Measurements from ENCODE around the gene MAPK8IP2.
"Not testable (repeated sequence)": the region's sequence is repeated elsewhere in the genome, so short reads cannot be mapped to it uniquely, and the experiment has no call there.

Gene MAPK8IP2

DNA sequence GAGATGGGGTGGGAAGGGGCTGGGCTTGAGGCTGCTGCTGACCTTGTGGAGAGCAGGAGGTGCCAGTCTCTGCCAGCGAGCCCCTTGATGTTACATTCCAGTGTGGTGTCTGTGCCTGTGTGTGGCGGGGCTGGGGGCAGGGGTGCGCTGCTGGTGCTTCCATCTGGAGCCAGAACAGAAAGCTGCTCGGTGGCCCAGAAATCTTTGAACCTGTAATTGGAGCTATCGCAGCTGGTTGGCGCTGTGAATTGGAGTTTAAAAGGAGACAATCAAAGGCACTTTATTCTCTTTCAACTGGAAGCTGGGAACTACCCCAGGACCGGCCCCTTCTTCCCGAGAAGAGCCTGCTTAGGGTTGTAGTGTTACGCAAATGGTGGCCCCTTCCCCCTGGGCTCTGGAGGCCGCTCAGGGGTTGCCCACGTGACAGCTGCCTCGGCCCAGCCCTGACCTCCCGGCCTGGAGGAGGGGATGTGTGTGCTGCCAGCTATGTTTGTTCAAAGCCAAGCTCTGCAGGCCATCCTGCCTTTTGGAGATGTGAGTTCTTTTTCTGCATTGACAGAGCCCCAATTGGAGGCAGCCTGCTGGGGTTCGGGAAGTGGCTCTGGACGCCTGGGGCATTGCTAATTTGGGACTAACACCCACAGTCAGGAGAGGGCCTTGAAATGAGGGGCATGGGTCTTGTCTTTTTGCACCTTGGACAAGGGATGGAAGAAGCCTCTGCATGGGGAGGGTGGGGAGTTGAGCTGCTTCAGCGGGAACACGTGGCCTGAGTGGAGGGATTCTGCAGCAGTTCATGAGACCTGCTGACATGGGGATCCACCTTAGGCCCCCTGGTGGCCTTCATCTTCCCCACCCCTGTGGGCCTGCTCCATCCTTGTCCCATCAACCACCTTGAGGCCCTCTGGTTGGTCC, 41.4 kb downstream of the MAPK8IP2 start:
- no peak for DNase-seq

DNA sequence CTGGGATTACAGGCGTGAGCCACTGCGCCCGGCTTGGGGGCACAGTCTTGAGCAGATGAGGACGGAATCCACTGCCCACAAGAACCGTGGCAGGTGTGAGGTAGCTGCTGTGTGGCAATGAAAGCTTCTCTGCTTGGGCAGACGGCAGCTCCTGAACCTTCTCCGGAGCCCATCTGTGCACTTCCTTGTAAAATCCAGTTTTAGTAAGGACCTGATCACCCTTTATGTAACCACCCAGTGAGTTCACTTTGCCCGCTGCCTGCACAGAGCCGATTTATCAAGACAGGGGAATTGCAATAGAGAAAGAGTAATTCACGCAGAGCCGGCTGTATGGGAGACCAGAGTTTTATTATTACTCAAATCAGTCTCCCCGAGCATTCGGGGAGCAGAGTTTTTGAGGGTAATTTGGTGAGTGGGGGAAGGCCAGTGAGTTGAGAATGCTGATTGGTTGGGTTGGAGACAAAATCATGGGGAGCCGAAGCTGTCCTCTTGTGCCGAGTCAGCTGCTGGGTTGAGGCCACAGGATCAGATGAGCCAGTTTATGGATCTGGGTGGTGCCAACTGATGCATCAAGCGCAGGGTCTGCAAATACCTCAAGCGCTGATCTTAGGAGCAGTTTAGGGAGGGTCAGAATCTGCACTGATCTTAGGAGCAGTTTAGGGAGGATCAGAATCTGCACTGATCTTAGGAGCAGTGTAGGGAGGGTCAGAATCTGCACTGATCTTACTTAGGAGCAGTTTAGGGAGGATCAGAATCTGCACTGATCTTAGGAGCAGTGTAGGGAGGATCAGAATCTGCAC, 42.6 kb downstream of the MAPK8IP2 start:
- DNase-seq = not testable (repeated sequence)

DNA sequence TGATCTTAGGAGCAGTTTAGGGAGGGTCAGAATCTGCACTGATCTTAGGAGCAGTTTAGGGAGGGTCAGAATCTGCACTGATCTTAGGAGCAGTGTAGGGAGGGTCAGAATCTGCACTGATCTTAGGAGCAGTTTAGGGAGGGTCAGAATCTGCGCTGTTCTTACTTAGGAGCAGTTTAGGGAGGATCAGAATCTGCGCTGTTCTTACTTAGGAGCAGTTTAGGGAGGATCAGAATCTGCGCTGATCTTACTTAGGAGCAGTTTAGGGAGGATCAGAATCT, 43.2 kb downstream of the MAPK8IP2 start:
- not testable (repeated sequence) for DNase-seq

DNA sequence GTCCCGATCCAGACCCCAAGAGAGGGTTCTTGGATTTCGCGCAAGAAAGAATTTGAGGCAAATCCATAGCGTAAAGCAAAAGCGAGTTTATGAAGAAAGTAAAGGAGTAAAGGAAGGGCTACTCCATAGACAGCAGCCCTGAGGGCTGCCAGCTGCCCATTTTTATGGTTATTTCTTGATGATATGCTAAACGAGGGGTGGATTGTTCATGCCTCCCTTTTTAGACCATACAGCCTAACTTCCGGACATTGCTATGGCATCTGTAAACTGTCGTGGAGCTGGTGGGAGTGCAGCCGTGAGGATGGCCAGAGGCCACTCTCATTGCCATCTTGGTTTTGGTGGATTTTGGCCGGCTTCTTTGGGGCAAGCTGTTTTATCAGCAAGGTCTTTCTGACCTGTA, 52.7 kb downstream of the MAPK8IP2 start:
- DNase-seq = no peak

DNA sequence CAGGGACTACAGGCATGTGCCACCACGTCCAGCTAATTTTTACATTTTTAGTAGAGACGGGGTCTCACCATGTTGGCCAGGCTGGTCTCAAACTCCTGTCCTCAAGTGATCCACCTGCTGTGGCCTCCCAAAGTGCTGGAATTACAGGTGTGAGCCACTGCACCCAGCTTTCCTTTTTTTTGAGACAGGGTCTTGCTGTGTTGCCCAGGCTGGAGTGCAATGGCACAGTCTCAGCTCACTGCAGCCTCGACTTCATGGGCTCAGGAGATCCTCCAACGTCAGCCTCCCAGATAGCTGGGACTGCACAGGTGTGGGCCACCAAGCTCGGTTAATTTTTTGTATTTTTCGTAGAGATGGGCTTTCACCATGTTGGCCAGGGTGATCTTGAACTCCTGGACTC, 54.1 kb downstream of the MAPK8IP2 start:
- DNase-seq = not testable (repeated sequence)

DNA sequence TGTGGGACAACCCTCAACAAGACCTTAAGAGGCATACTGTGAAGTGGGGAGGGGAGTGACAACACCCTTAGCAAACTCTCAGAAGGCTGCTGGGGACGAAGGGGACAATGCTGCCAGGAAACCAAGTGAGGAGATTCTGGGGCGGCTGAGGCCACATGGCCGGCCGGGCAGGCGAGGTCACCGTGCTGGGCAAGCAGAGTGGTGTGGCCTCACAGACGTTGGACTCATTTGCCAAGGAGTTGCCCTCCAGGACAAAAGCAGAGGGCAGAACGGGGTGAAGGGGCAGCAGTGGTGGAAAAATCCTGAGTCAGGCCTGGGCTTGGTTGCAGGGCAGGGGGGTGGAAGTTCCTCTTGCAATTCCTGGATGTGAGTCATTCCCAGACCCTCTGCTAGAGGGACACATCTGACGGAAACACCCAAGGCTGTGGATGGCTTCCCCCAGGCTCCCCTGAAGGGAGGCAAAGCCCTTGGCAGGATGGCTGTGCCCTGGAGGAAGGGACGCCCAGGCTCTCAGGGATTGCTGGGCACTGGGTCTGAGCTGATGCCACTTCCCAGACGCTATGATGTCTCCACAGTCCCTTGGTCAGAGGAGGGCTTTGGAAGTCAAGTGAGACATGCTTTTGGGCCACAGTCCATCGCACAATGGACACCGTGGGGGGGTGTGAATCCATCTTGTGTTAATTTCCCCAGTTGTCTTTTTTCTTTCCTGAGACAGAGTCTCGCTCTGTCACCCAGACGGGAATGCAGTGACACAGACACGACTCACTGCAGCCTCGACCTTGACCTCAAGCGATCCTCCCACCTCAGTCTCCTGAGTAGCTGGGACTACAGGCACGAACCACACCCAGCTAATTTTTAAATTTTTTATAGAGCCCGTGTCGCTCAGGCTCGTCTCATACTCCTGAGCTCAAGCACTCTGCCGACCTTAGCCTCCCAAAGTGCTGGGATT, 55.8 kb downstream of the MAPK8IP2 start:
- DNase-seq = no peak

DNA sequence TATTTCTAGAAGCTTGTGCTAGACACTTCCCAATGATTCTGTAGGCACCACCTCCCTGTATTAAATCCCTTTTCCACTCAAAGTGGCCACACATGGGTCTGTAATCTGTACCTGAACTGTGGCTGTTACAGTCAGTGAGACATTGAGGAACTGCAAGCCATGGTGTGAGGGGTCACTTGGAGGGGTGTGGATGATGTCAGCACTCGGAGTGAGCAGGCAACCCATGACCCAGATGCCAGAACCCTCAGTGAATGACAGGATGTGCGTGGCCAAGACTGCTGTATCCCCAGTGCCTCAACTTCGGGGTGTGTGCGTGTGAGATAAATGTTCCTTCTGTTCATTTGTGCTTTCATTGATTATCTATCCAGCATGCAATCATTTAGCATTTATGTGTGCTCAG, 57.3 kb downstream of the MAPK8IP2 start:
- no peak for DNase-seq

DNA sequence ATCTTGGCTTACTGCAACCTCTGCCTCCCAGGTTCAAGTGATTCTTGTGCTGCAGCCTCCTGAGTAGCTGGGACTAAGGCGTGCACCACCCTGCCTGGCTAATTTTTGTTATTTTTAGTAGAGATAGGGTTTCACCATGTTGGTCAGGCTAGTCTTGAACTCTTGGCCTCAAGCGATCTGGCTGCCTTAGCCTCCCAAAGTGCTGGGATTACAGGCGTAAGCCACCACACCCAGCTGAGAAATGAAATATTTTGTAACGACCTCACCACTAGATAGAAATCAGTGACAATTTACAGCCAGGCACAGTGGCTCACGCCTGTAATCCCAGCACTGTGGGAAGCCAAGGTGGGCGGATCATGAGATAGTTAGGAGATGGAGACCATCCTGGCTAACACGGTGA, 59.1 kb downstream of the MAPK8IP2 start:
- DNase-seq = not testable (repeated sequence)

DNA sequence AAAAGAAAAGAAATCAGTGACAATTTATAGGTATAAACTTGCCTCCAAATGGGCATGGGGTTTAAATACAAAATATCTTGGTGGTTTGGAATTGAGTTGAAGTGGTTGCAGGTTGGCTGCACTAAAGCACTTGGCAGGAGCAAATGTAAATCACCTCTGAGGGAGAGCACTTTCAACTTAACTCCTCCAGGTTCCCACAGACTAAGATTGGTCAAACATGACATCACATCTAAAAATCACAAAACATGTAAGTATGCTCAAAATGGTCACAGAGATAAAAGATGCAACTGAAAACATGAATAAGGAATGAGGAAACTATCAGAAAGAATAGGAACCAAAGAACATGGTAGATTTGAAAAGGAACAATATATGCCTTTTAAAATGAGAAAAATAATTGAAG, 59.7 kb downstream of the MAPK8IP2 start:
- no peak for DNase-seq
